ENCODE data around the gene TNIK.

The TNIK gene

GRCh38 chr3:171059978-171060377 is 400.2 kb downstream of the TNIK start:
- no peak for FAIRE-seq
- TF ChIP-seq TAF1 (IDR thresholded peaks at IDR 0.05; ENCODE audit: borderline replicate concordance, low read depth, low read length), result no peak
- TF ChIP-seq POLR2AphosphoS5 (IDR thresholded peaks at IDR 0.05; ENCODE audit: low read depth, low read length), result no peak
- TF ChIP-seq POLR2A (IDR thresholded peaks at IDR 0.05; ENCODE audit: low read depth, low read length), result no peak
- DNase-seq (ENCODE audit: insufficient read length), result no peak

- TF ChIP-seq TAF1 (IDR thresholded peaks at IDR 0.05; ENCODE audit: borderline replicate concordance, low read depth, low read length) (no peak), POLR2A (IDR thresholded peaks at IDR 0.05; ENCODE audit: low read depth, low read length) (no peak), POLR2AphosphoS5 (IDR thresholded peaks at IDR 0.05; ENCODE audit: low read depth, low read length) (no peak)
- FAIRE-seq (no peak), DNase-seq (ENCODE audit: insufficient read length) (no peak)
Measured at GRCh38 chr3:171058873-171059603, 401.2 kb downstream of the TNIK start.

GRCh38 chr3:171058058-171058457 is 402.1 kb downstream of the TNIK start:
- FAIRE-seq, result no peak
- no peak for DNase-seq (ENCODE audit: insufficient read length)
- TF ChIP-seq TAF1 (IDR thresholded peaks at IDR 0.05; ENCODE audit: borderline replicate concordance, low read depth, low read length) (no peak), POLR2AphosphoS5 (IDR thresholded peaks at IDR 0.05; ENCODE audit: low read depth, low read length) (no peak), POLR2A (IDR thresholded peaks at IDR 0.05; ENCODE audit: low read depth, low read length) (no peak)

- FAIRE-seq (no peak), DNase-seq (ENCODE audit: insufficient read length) (no peak)
- TF ChIP-seq POLR2A (IDR thresholded peaks at IDR 0.05; ENCODE audit: low read depth, low read length) (no peak), TAF1 (IDR thresholded peaks at IDR 0.05; ENCODE audit: borderline replicate concordance, low read depth, low read length) (no peak), POLR2AphosphoS5 (IDR thresholded peaks at IDR 0.05; ENCODE audit: low read depth, low read length) (no peak)
Measured at GRCh38 chr3:171057072-171057471, 403.1 kb downstream of the TNIK start.

- DNase-seq (ENCODE audit: insufficient read length) (no peak), FAIRE-seq (no peak)
- TF ChIP-seq TAF1 (IDR thresholded peaks at IDR 0.05; ENCODE audit: borderline replicate concordance, low read depth, low read length) (no peak), POLR2AphosphoS5 (IDR thresholded peaks at IDR 0.05; ENCODE audit: low read depth, low read length) (0 out of 2 replicates have a peak, but pooled peaks have one; percentile 1), POLR2A (IDR thresholded peaks at IDR 0.05; ENCODE audit: low read depth, low read length) (no peak)
Measured at GRCh38 chr3:171056528-171056927, 403.7 kb downstream of the TNIK start.

GRCh38 chr3:171055336-171056178 is 404.6 kb downstream of the TNIK start:
- FAIRE-seq (no peak), DNase-seq (ENCODE audit: insufficient read length) (no peak)
- TF ChIP-seq TAF1 (IDR thresholded peaks at IDR 0.05; ENCODE audit: borderline replicate concordance, low read depth, low read length) (no peak), POLR2AphosphoS5 (IDR thresholded peaks at IDR 0.05; ENCODE audit: low read depth, low read length) (peak; percentile 41; the same call in 1 of the 2 replicates)

GRCh38 chr3:171054921-171055320 is 405.3 kb downstream of the TNIK start:
- TF ChIP-seq POLR2A (IDR thresholded peaks at IDR 0.05; ENCODE audit: low read depth, low read length) (no peak), TAF1 (IDR thresholded peaks at IDR 0.05; ENCODE audit: borderline replicate concordance, low read depth, low read length) (no peak), POLR2AphosphoS5 (IDR thresholded peaks at IDR 0.05; ENCODE audit: low read depth, low read length) (no peak)
- DNase-seq (ENCODE audit: insufficient read length), result no peak
- FAIRE-seq, result no peak

- no peak for FAIRE-seq
- TF ChIP-seq POLR2AphosphoS5 (IDR thresholded peaks at IDR 0.05; ENCODE audit: low read depth, low read length), result no peak
- no peak for TF ChIP-seq TAF1 (IDR thresholded peaks at IDR 0.05; ENCODE audit: borderline replicate concordance, low read depth, low read length)
- no peak for TF ChIP-seq POLR2A (IDR thresholded peaks at IDR 0.05; ENCODE audit: low read depth, low read length)
Measured at GRCh38 chr3:171054231-171054630, 406.0 kb downstream of the TNIK start.

GRCh38 chr3:171049861-171050444 is 410.3 kb downstream of the TNIK start:
- DNase-seq (ENCODE audit: insufficient read length), result peak; percentile 19
- peak; percentile 85 for FAIRE-seq
- TF ChIP-seq TAF1 (IDR thresholded peaks at IDR 0.05; ENCODE audit: borderline replicate concordance, low read depth, low read length) (no peak), POLR2A (IDR thresholded peaks at IDR 0.05; ENCODE audit: low read depth, low read length) (no peak), POLR2AphosphoS5 (IDR thresholded peaks at IDR 0.05; ENCODE audit: low read depth, low read length) (no peak)

More at GRCh38 chr3:171054231-171054630, 406.0 kb downstream of the TNIK start:
- DNase-seq (ENCODE audit: insufficient read length), result no peak

- FAIRE-seq, result no peak
- no peak for DNase-seq (ENCODE audit: insufficient read length)
- TF ChIP-seq POLR2A (IDR thresholded peaks at IDR 0.05; ENCODE audit: low read depth, low read length) (no peak), TAF1 (IDR thresholded peaks at IDR 0.05; ENCODE audit: borderline replicate concordance, low read depth, low read length) (no peak), POLR2AphosphoS5 (IDR thresholded peaks at IDR 0.05; ENCODE audit: low read depth, low read length) (no peak)
Measured at GRCh38 chr3:171046760-171047159, 413.4 kb downstream of the TNIK start.

Data from GM12892 (cell line).